ENCODE results near the gene IL9.
A peak's percentile ranks its signal among the peaks of the same experiment; 100 is the strongest.

Gene IL9

DNA sequence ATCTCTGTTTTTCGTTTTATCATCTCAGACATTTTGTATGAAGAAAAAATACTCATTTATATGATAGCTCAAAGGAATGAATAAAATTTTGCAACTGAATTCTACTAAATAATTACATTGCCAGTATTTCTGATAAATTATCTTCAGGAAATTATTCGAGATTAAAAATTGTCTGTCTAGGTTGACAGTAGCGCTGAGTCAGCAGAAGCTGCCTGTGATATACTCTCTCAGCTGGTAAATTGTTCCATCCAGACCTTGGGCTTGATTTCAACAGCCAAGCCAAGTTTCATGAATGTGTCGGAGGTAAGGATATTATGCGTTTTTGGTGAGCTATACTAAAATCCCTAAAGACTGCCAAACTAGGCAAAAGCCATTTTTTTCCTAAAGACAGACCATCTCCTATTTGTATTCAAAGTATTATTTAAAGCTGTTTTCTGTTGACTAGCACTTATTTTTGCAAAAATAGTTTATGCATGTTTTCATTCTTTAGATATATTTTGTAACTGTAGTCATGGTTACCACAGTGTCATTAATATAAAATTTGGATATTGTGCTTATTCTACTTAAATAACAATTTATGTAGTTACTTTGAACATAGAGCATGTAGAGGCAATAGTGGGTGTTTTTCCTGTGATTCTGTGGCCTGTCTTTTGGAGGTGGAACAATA is 41.7 kb upstream of the IL9 start:
- TF ChIP-seq, protein P1, sequence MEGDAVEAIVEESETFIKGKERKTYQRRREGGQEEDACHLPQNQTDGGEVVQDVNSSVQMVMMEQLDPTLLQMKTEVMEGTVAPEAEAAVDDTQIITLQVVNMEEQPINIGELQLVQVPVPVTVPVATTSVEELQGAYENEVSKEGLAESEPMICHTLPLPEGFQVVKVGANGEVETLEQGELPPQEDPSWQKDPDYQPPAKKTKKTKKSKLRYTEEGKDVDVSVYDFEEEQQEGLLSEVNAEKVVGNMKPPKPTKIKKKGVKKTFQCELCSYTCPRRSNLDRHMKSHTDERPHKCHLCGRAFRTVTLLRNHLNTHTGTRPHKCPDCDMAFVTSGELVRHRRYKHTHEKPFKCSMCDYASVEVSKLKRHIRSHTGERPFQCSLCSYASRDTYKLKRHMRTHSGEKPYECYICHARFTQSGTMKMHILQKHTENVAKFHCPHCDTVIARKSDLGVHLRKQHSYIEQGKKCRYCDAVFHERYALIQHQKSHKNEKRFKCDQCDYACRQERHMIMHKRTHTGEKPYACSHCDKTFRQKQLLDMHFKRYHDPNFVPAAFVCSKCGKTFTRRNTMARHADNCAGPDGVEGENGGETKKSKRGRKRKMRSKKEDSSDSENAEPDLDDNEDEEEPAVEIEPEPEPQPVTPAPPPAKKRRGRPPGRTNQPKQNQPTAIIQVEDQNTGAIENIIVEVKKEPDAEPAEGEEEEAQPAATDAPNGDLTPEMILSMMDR (IDR thresholded peaks at IDR 0.05; ENCODE audit: low read depth, low read length, missing control alignments), result no peak
- DNase-seq, result no peak
- Histone ChIP-seq H3K27me3 (replicated peaks) (peaks cover 5% of the 10 kb centered on the region), H3K27ac (no peak overlapping the region), H3K4me3 (ENCODE audit: low read depth, low read length) (no peak overlapping the region), H3K36me3 (replicated peaks) (no peaks in the 10 kb centered on the region)
- in situ Hi-C loops (cut with HindIII; ENCODE audit: low pct_ligation_motif_present, low sequenced_read_pairs), result no loop called here

DNA sequence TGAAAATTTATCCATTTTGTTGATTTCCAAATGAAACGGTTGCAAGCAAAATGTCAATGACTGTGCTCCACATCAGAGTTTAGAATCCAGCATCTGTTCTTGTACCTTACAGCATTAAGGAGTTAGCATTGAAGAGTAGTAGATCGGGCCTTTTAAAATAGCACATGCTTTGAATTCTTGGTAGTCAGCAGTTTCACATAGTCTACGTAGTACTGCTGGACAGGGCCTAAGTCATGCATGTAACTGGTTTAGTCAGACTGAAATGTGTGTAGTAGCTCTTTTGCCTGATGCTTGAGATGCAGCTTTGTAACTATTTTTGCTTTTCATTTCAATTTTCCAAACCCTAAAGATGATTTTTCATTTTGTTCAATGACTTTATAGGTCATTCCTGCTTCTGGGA is 39.3 kb upstream of the IL9 start:
- TF ChIP-seq, protein P1 (IDR thresholded peaks at IDR 0.05; ENCODE audit: low read depth, low read length, missing control alignments), result no peak
- in situ Hi-C loops (cut with HindIII; ENCODE audit: low pct_ligation_motif_present, low sequenced_read_pairs), result no loop called here
- peaks cover 29% of the 10 kb centered on the region for H3K27me3 ChIP-seq (replicated peaks)

DNA sequence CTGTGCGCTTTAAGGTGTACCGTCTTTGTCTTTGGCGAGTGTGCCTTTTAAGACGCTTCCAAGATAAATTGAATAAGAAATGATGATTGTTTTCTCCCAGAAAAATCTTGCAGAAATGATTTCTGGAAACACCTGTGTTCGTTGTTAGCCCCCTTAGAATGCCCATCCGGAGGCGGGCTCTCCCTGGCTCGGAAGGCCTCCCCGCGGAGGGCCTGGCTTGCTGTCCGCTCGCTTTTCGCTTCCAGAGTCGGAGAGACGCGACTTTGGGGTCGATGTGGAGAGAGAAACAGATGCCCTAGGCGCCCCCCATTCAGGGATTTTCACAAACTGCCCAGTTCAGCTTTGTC is 35.3 kb upstream of the IL9 start:
- H3K36me3 ChIP-seq (replicated peaks), result no peaks in the 10 kb centered on the region
- no peak for DNase-seq
- H3K4me3 ChIP-seq (ENCODE audit: low read depth, low read length), result no peak overlapping the region
- H3K27me3 ChIP-seq (replicated peaks), result peaks cover 49% of the 10 kb centered on the region
- in situ Hi-C loops (cut with HindIII; ENCODE audit: low pct_ligation_motif_present, low sequenced_read_pairs), result no loop called here
- H3K27ac ChIP-seq, result no peak overlapping the region
- TF ChIP-seq, protein P1 (IDR thresholded peaks at IDR 0.05; ENCODE audit: low read depth, low read length, missing control alignments), result no peak

More for the DNA sequence above, 39.3 kb upstream of the IL9 start:
- Histone ChIP-seq H3K27ac (no peak overlapping the region), H3K4me3 (ENCODE audit: low read depth, low read length) (no peak overlapping the region), H3K36me3 (replicated peaks) (no peaks in the 10 kb centered on the region)
- DNase-seq, result peak; percentile 7

DNA sequence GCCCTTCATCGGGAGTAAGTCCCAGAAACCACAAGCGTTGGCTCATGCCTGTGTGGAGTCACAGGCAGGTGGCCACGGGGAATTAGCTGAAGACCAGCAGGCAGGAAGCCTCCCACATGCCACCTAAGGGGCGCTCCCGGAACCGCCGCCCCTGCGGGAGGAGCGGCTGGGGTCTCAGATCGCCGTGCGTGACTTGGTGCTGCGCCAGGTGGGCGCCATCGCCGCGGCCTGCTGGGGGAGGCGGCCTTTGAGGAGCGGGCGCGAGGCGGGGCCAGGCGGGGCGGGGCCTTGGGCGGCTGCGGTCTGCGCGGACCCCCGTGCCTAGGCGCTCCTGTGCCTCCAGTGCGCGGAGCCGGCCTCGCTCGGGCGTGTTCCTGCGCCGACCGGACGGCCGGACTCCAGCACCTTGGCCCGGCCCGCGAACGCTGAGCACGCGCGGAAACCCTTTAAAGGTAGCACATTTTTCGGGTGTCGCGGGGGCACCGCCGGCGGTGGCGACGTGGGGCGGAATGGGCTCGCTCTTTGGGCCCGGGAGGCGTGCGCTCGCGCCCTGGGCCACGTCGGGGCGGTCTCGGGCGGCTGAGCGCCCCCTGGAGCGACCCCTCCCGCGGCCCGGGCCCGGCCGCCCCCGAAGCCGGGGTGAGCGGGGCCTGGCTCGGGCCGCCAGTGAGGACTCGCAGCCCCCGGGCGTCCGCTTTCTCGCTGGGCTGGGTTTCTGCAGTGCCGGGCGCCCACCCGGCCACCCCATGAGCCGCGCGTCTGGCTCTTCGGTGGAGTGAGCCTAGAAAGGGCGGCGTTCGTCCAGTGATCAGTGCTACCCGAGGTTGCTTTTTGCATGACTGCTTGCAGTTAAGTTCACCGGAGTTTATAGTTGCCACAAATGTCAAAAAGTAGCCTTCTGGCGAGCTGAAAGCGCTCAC is 34.6 kb upstream of the IL9 start:
- TF ChIP-seq, protein P1 (IDR thresholded peaks at IDR 0.05; ENCODE audit: low read depth, low read length, missing control alignments), result peak; percentile 10
- Histone ChIP-seq H3K4me3 (ENCODE audit: low read depth, low read length) (peak overlapping the region; percentile 35), H3K36me3 (replicated peaks) (no peaks in the 10 kb centered on the region), H3K27ac (no peak overlapping the region), H3K27me3 (replicated peaks) (peaks cover 49% of the 10 kb centered on the region)
- no peak for DNase-seq
- in situ Hi-C loops (cut with HindIII; ENCODE audit: low pct_ligation_motif_present, low sequenced_read_pairs), result no loop called here

DNA sequence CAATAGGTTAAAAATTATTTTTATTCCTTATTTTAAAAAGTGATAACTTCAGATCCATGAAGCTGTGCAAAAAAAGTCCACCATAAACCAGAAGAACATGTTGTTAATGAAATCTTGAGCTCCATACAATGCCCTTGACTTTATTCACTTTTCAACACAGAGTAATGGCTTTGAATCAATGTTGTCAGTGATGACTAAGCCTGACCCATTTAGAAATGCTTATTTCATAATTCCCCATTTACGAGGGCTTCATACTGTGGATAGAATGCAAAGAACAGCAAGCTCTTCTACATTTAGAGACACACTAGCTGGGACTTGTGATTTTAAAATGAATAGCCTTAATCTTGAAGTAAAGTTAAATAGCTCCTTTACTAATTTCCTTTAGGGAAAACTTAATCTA is 25.7 kb upstream of the IL9 start:
- peaks cover 4% of the 10 kb centered on the region for H3K27me3 ChIP-seq (replicated peaks)
- in situ Hi-C loops (cut with HindIII; ENCODE audit: low pct_ligation_motif_present, low sequenced_read_pairs), result no loop called here
- no peak overlapping the region for H3K27ac ChIP-seq

More for the DNA sequence above, 25.7 kb upstream of the IL9 start:
- H3K36me3 ChIP-seq (replicated peaks), result no peaks in the 10 kb centered on the region
- no peak overlapping the region for H3K4me3 ChIP-seq (ENCODE audit: low read depth, low read length)
- TF ChIP-seq, protein P1 (IDR thresholded peaks at IDR 0.05; ENCODE audit: low read depth, low read length, missing control alignments), result no peak
- no peak for DNase-seq
